Stimulated activated naive CD8-positive, alpha-beta T cell treated with anti-CD3 and anti-CD28 coated beads, Interleukin-15, Interleukin-2, amounts not matched to agents 100 U/mL and 50 U/mL, for 24 hours (primary cell): ENCODE results near the gene GPR12.
"Not testable (repeated sequence)": the region's sequence is repeated elsewhere in the genome, so short reads cannot be mapped to it uniquely, and the experiment has no call there.

Experiments used
- ATAC-seq: fragments of 150-1000 bp; cut with Tn5 transposase; one replicate; pipeline ENCODE4 v1.10.0; 2021
- DNase-seq: peaks from one replicate; pipeline ENCODE4 v3.0.0; 2021

The GPR12 gene

DNA sequence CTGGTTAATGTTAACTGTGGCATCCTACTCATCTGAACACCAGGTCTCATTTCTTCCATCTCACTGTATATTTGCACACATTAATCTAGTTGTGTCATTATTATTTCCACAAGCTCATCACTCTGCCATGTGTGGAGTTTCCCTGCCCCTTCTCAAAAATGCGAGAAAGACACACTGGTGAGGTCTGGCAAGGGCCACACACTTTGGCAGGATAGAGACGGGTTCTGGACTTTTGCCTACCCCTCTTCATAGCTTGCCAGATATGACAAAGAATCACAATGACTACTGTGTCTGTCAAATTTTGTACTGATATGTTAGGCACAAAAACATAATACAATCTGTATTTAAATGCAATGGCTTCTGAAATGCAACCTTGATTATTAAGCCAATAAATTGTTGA is 12.9 kb downstream of the GPR12 start:
- ATAC-seq (no peak), DNase-seq (no peak)

DNA sequence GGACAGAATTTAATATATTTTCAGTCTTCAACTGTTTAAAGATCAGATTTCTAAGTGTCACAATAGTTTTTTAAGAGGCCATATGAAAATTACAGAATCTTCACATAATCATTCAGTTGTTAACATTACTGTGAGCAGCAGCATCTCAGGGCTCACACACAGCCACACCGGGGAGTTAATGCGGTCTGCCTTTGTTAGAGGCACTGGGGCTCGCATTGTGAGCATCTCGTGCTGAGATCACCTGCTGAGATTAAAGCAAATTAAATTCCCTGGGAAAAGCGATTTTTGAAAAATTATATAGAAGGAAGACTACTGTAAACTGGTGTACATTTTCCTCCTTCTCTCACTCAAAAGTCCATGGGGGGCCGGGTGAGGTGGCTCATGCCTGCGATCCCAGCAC is 16.6 kb downstream of the GPR12 start:
- ATAC-seq (no peak), DNase-seq (no peak)

DNA sequence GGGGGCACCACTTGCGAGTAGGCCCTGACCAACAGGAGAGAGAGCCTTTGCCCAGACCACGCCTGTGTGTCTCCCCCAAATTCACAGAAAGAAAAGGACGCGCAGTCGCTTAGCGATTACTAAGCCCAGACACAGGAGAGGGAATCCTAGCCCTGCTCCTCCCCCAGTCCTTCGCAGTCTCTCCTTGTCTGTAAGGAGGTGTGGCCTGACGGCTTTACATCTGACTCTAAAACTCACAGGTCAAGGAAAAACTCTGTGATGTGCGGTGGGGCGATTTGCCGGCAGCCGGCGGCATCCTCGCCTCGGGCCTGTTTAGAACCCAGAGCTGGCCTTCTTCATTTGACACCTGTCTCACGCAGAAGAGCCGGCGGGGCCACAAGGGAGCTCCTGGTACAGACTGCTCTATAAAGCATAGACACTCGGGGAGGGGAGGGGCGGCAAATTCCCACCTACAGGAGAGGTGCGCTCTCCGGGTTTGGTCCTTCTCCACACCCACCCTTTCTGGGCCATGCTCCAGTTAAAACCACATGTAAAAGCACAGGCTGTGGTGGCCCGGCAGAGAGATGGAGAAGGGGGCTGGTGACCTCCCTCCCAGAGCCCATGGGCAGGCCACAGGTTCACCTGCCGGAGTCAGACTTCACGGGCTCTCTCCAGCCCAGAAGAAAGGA is 17.8 kb downstream of the GPR12 start:
- DNase-seq: no peak
- ATAC-seq: no peak

DNA sequence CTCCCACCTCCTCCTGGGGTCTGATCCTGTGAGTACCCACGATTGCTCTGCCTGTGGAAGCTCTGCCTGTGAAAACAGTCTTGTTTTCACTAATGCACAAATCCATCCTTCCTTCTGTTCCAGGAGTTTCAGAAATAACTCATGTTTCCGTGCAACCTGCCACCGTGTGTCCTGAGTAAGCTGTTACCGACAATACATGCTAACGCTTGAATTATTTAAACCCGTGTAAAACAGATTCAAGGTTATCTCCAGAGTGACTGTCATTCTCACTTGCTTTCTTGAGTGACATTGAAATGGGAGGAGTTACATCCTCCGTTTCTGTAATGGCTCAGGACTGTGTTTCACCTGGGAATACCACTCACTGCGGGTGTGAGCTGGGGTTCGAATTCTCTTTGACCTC is 24.9 kb downstream of the GPR12 start:
- ATAC-seq (no peak), DNase-seq (no peak)

DNA sequence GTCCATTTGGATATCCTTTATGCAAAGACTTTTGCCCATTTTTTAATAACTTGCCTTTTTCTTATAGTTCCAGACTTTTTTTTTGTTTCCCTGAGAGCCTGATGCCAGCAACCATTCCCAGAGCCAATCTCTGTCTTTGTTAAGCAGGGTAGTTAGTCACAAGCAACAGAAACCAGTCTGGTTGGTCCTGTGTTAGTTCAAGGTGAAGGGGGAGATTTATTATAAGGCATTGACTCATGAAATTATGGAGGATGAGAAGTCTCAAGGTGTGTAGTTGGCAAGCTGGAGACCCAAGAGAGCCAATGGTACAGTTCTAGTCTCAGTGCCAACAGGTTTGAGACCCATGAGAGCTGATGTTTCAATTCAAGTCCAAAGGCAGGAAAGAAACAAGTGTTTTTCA is 33.0 kb downstream of the GPR12 start:
- no peak for ATAC-seq
- no peak for DNase-seq

DNA sequence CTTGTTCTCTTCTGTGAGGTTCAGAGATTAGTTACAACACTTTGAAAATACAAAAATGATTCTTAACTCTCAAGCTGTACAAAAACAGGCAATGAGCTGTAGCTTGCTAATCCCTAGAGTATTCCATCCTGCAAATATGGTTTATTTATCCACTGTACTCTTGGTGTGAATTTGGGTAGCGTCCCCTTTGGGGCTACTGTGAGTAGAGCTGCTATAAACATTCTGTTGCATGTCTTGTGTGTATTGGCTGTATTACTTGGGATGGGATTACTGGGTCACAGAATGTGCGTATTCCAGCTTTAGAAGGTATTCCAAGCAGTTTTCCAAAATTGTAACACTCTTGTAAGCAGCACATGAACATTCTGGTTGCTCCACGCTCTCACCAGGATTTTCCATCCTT is 33.5 kb downstream of the GPR12 start:
- no peak for ATAC-seq
- no peak for DNase-seq

DNA sequence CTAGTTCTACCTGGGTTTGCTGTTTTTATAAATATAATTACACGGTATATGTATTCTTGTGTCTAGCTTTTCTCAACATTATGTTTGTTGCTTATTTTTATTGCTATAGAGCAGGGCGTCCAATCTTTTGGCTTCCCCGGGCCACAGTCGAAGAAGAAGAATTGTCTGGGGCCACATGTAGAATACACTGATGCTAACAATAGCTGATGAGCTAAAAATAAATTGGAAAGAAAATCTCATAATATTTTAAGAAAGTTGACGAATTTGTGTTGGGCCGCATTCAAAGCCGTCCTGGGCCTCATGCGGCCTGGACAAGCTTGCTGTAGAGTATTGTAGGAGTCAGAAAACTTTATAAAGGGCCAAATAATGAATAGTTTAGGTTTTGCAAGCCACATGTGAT is 33.9 kb downstream of the GPR12 start:
- ATAC-seq (no peak), DNase-seq (no peak)

DNA sequence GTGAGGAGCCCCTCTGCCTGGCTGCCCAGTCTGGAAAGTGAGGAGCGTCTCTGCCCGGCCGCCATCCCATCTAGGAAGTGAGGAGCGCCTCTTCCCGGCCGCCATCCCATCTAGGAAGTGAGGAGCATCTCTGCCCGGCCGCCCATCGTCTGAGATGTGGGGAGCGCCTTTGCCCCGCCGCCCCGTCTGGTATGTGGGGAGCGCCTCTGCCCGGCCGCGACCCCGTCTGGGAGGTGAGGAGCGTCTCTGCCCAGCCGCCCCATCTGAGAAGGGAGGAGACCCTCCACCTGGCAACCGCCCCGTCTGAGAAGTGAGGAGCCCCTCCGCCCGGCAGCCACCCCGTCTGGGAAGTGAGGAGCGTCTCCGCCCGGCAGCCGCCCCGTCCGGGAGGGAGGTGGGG is 37.0 kb downstream of the GPR12 start:
- DNase-seq, ATAC-seq: not testable (repeated sequence)

DNA sequence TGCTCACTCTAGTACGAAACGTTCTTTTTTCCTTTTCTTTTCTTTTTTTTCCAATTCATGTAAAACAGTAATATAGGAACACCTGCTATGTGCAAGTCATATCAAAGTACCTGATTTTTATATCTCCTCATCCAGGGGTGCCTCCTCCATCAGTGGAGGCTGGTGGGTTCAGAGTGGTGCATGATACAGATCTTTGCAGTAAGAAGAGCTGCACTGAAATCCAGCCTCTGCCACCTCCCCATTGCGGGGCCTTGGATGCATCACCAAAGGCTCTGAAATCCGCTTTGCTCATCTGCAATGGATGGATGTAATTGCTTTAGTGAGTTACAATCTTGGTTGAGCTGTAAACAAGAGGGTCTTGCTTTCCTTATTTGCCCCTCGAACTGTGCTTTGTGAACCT is 38.3 kb downstream of the GPR12 start:
- DNase-seq (no peak), ATAC-seq (no peak)

DNA sequence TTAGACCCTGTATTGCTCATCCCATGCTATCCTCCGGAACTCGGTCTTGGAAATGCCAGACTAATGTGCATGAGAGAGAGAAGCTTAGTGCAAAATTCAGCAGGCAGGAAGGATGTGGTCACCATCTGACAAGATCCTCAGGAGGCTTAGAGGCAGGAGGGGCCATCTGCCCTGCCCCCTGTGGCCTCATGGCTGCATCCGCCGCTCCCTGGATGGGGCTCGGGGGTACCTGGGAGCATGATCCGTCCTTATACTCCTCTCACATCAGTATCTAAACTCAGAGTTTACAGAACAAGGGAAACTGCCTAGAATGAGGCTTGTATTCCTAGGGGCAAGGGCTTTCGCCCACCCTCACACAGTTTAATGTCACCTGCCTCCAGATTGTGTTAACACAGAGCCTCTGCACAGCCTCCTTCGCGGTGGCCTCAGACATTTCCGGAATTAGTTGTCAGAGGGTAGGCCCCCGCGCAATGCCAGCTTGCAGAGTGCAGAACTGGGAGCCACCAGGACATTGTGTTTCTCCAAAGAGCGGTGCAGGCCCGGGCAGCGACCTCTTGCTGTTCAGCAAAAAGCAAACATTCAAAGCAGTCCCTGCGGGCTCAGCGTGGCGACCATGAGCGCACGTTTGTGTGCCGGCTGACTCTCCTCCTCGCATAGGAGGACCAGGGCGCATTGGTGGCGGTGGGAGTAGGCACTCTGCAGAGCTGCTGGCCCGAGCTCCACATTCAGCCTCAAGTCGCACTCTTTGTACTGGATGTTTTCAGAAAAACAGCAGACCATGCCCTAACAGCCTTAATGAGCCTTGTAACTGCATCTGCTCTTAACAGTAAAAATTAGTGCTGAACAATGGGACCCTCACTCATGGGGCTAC is 39.1 kb downstream of the GPR12 start:
- ATAC-seq (peak; percentile 70), DNase-seq (peak; percentile 40)

DNA sequence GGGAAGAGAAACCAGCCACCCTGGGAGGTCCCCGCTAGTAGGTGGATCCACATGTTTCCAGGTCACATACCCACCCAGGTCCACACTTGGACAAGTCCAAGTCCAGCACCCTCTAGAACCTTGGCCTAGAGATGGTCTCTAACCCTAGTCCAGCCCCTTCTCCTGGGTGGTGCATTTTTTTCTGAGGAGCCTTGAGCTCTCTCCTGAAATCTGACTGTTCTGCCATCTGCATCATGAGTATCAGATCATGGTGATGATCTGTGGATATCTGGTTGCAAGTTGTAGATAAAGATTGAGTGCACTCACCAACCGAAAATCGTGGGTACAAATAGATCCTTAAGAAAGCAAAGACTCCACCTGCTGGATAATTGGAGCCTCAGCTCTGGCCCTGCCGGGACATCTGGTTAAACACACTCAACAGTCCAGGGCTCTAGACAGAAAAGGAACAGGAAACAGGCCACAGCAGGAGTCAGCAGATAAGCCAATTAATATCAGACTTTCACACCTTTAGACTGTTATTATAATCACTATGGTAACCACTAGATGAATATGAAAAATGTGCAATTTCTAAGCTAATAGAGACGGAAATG is 41.1 kb downstream of the GPR12 start:
- ATAC-seq (no peak), DNase-seq (no peak)

DNA sequence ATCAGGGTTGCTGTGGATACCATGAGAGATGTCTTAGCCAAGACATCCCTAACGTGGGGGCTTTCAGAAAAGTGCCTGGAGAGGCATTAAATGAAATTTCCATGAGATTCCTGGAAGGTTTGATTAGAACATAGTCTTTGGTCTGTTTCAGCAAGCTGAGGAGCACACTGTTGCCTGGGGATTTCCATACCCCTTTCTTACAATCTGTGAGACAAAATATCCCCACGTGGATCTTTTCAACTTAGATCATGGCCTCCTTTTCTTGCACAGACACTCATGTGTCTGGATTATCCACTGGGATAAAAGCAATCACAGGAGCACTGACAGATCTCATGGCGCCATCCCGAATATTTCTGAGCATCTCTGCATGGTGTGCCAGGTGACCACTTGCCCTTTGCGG is 41.7 kb downstream of the GPR12 start:
- no peak for DNase-seq
- no peak for ATAC-seq

DNA sequence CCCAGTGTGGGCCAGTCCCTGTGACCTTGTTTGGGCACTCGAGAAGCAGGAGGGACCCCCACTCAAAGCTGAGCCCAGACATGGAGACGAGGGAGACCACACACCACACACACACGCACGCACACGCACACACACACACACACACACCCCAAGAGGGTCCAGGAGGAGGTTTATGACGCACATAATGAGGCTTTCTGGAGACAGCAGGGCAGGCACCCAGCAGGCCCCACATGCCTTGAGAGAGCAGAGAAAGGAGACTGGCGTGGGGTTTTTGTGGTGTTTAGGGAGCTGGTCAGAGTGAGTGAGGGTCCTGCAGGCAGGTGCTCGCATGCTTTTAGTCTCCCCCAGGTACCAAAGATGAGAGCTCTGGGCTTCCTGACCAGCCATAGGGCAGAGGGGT is 42.4 kb downstream of the GPR12 start:
- ATAC-seq: no peak
- DNase-seq: no peak

DNA sequence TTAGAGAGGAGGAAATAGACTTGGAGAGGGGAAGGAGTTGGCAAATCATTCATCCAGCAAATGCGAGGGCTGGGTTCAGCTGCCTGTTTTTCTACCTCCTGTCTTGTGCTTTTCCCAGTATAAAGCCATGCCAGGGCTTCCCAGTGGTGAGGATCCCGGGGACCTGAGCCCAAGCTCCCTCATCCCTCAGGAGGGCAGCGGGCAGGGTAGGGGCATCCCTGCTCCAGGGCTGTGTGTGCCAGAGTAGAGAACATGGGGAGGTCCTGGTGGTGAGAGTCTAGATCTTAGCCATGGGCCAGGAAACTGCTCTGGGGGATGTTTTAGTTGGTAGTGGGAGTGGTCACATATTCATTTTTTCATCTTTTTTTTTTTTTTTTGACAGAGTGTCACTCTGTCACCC is 43.6 kb downstream of the GPR12 start:
- ATAC-seq (no peak), DNase-seq (no peak)

DNA sequence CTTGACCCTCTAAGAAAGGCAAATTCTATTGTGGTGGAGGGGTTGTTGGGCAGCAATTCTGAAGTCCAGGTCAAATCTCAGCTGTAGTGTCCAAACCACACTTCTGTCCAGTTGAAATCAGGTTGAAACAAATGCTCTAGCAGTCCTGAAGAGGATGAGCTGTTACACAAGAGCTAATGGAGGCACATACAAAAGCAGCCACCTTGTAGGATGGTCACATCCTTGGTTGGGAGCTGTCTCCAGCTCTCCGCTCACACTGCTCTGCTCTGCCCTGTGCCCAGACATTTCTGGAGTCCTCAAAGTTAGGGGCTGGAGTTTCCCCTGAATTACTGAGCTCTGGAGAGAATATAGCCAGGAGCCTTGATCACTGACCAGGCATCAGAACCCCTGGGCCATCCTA is 47.2 kb downstream of the GPR12 start:
- ATAC-seq: no peak
- no peak for DNase-seq

DNA sequence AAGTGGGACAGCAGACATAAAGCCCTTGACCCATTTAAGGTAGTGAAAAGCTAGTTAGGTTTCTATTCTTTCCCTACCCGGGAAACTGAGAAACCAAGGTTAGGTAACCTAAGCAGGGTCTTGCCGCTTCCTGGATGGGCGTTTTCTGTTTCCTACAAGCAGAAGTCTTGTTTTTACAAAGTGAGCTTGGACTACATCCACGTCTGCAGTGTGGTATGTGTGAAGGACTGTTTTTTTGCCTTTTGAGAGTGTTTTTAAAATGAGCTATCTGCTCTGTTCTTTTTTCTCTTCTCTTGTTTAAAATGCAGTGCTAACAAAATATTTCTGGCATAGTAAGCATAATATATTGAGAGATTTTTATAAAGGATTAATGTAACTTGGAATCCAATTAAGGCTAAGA is 49.4 kb downstream of the GPR12 start:
- ATAC-seq: no peak
- DNase-seq: no peak

DNA sequence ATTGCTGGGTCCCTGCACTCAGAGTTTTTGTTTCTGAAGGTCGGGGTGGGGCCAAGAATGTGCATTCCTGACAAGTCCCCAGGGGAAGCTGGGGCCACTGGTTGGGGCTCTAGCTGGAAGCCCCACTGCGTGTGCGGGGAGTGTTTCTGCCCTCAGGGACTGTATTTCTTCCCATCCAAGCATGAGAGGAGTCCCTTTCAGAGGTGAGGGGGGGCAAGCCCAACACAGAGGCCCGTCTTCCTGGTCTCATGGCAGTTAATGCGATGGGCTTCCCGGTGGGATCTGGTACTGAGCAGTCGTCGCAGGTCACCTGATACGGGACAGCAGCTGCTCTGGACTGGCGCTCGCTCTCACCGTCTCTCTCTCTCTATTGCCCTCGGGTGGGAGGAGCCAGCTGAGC is 50.4 kb downstream of the GPR12 start:
- ATAC-seq (no peak), DNase-seq (no peak)

DNA sequence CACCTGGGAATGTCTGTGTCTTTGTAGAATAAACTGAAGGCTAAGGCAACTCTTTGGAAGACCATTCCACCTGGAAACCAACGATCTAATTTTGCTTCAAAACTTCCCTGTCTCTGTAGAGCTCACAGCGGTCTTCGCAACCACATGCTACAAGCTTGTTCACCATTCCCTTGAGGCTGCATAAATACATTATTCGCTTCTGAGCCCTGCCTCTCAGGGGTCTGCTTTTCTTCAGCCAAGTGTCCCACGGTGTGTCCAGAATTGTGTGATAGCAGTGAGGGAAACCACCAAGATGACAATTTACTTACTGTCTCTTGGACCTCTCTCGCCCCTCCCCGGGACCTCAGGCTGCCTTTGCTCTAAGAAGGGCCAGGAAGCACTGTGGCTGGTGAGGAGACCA is 51.1 kb downstream of the GPR12 start:
- DNase-seq (no peak), ATAC-seq (no peak)

DNA sequence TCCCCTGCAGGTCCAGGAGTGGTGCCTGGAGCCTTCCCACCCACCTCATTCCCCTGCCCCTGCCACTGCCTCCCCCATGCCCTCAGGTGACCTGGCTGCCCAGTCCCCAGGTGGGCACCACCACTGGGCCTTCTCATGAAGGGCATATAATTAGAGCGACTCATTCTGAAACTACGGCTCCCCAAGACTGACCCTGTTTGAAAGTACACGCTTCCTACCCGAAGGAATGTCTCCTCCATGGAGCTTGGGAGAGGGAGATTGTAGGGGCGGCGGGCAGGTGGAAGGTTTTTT is 52.6 kb downstream of the GPR12 start:
- ATAC-seq (peak; percentile 14), DNase-seq (no peak)

DNA sequence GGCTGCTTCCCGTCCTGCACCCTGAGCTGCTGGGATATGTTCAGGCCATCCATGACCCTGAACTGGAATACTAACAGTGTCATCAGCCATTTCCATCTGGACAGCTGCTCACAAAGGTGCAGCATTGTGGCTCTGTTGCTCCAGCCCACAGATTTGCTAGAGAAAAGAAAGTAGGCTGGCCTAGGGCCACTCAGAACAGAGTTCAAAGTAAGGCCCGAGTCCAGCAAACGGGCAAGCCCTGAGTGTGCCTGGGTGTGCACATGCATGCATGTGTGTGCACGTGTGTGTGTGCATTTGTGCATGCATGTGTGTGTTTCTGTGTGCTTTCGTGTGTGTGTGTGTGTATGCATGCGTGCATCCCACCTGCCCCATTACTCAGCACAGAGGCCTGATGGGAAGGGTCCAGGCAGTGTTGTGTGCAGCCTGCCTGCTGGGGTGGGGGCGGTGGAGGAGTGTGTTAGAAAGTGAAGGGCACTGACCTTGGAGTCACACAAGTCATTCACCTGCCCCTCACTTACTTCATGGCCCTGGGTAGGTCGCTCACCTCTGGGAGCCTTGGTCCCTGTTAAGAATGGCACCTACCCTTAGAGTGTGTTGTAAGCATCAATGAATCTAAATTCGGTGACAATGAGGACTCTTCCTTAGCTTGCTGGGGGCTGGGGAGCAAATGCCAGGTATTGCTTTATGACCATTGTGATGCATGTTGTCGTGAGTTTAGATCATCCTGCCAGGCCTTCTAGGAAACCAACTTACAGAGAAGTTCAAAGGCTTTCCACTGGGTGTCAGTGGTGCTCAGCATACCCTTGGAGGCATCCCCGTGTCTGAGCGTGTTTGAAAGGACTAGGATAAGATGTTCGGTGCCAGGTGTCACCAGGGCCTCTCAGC is 53.2 kb downstream of the GPR12 start:
- ATAC-seq: peak; percentile 52
- peak; percentile 29 for DNase-seq

DNA sequence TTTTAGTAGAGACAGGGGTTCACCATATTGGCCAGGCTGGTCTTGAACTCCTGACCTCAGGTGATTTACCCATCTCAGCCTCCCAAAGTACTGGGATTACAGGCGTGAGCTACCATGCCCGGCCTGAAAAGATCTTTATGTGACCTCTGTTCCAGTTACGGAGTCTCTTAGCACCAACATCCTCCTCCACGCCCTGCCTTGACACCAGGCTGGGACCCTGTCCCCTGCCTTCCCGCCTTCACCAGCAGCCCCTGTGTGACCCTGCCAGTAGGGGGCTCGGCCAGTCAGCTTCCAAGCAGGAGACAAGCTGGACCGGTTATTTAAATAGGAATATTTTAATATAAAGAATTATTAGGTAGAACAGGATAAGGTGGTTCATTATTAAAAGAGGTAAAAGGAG is 54.2 kb downstream of the GPR12 start:
- no peak for DNase-seq
- no peak for ATAC-seq

DNA sequence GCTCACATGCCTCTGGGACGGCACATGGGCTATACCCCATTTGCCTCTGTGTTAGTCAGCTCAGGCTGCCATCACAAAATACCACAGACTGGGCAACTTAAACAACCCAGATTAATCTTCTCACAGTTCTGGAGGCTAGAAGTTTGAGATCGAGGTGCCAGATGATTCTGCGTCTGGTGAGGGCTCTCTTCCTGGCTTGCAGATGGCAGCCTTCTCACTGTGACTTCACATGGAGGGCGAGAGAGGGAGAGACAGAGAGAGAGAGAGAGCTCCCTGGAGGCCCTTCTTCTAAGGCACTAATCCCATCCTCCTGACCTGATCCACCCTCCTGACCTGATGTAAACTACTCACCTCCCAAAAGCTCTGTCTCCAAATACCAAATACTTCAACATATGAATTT is 55.0 kb downstream of the GPR12 start:
- DNase-seq (no peak), ATAC-seq (no peak)
